CD4-positive, alpha-beta T cell treated with Interleukin-6 at 100 ng/mL for 8 hours (primary cell): Measurements from ENCODE around the gene RGL4.

Source experiments
- DNase-seq: peaks from one replicate; pipeline ENCODE4 v3.0.0-alpha.2; 2020; ENCODE audit warnings: mixed read lengths, low spot score

RGL4 gene

GRCh38 chr22:23742505-23743264 lies 51.9 kb downstream of the RGL4 start:
- no peak for DNase-seq

- DNase-seq, result no peak
Observed at GRCh38 chr22:23743303-23743705, 52.5 kb downstream of the RGL4 start.

- no peak for DNase-seq
Observed at GRCh38 chr22:23744001-23744400, 53.2 kb downstream of the RGL4 start.

- no peak for DNase-seq
Observed at GRCh38 chr22:23744485-23744884, 53.7 kb downstream of the RGL4 start.

GRCh38 chr22:23745791-23746190 lies 55.0 kb downstream of the RGL4 start:
- DNase-seq, result no peak
